IMR-90 (cell line): Measurements from ENCODE around the gene SALL2.

Source experiments
- CEBPB ChIP-seq: IDR thresholded peaks from 2 replicates; pipeline ENCODE4 v1.6.1; 2012; ENCODE audit warnings: low read depth, low read length, improper control_type of control experiment
- MAFK ChIP-seq: IDR thresholded peaks from 2 replicates; pipeline ENCODE4 v1.6.1; 2012; ENCODE audit warnings: low read depth, low read length, improper control_type of control experiment
- POLR2A ChIP-seq: IDR thresholded peaks from 2 replicates; pipeline ENCODE4 v1.6.1; 2012; ENCODE audit warnings: mild to moderate bottlenecking, low read depth, low read length
- RAD21 ChIP-seq: IDR thresholded peaks from 2 replicates; pipeline ENCODE4 v1.6.1; 2012; ENCODE audit warnings: low read length, improper control_type of control experiment
- RFX5 ChIP-seq: IDR thresholded peaks from 2 replicates; pipeline ENCODE4 v1.8.0; 2012; ENCODE audit warnings: low read depth, mild to moderate bottlenecking, low read length, moderate library complexity
- SMC3 ChIP-seq: fragments of 150-350 bp; IDR thresholded peaks from 2 replicates; pipeline ENCODE4 v1.6.1; 2016; ENCODE audit warnings: low read depth, mild to moderate bottlenecking, antibody characterized with exemption, low read length, moderate library complexity
- TF ChIP-seq, protein P1 (sequence below): conservative IDR thresholded peaks from 2 replicates; pipeline ENCODE4 v1.5.1; 2012; ENCODE audit warnings: mild to moderate bottlenecking, low read depth, low read length, improper control_type of control experiment

DNA sequence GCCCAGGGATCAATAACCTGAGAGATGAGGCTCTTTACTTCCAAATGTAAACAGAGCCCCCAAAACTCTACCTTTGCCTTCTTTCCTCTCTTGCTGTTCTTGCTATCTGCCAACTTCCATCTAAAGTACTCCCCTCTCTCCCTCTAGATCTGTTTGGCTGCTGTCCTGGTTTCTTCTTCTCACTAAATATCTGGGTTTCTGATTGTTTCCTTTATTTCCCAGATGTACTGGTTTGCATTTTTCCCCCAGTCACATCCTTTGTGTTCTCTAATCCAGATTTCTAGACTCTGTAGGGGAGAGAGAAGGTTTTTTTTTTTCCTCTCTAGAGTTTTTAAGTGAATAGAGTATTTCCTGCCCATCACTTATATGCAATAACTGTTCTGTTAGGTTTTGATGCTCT is 7.1 kb upstream of the SALL2 start:
- TF ChIP-seq, protein P1, sequence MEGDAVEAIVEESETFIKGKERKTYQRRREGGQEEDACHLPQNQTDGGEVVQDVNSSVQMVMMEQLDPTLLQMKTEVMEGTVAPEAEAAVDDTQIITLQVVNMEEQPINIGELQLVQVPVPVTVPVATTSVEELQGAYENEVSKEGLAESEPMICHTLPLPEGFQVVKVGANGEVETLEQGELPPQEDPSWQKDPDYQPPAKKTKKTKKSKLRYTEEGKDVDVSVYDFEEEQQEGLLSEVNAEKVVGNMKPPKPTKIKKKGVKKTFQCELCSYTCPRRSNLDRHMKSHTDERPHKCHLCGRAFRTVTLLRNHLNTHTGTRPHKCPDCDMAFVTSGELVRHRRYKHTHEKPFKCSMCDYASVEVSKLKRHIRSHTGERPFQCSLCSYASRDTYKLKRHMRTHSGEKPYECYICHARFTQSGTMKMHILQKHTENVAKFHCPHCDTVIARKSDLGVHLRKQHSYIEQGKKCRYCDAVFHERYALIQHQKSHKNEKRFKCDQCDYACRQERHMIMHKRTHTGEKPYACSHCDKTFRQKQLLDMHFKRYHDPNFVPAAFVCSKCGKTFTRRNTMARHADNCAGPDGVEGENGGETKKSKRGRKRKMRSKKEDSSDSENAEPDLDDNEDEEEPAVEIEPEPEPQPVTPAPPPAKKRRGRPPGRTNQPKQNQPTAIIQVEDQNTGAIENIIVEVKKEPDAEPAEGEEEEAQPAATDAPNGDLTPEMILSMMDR, result no peak
- TF ChIP-seq POLR2A (no peak), CEBPB (no peak), SMC3 (no peak), RFX5 (no peak), MAFK (no peak), RAD21 (no peak)
